ENCODE results near the gene GAPDH. TPM values are rescaled to one million over a fixed set of nuclear protein-coding genes. Genes with fewer than 3 reads are reported as not detected.
"Not testable (repeated sequence)": the region's sequence is repeated elsewhere in the genome, so short reads cannot be mapped to it uniquely, and the experiment has no call there.

The GAPDH gene
- polyA plus RNA-seq, 3 donors: 763 to 1,731 (median 1,287) TPM

DNA sequence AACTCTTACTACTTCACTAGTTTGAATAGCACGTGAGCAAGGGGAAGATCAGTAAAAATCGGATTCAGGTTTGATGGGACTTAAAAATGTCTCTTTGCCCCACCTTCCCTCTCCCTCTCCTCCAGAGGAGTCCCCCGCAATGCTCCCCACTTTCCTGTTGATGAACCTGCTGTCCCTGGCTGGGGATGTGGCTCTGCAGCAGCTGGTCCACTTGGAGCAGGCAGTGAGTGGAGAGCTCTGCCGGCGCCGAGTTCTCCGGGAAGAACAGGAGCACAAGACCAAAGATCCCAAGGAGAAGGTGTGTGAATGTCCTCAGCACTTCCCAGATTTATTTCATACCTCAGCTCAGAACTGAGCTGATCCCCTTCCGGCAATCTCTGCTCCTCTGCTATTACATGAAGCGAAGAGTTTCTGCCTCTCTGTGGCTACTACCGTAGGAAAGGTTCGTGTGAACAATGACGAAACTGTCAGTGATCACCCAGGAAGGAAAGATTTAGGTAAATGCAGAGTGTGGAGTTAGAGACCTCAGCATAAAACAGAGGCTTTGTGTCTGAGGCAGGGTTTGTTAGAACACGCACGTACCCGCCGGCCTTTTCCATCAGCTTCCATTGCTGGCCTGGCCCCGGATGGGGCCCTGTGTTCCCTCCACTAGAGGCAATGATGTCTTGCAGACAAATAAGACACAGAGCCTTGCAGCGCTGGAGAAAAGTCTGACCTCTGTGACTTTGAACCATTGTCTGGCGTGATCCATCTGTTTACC lies 7.4 kb upstream of the GAPDH start:
- WGBS, 3 donors: 92 to 94% (median 93%) methylated on average over 19 of the region's 19 CpGs
- no peak overlapping the region for H3K27ac ChIP-seq (ENCODE audit: low read depth, low read length)

DNA sequence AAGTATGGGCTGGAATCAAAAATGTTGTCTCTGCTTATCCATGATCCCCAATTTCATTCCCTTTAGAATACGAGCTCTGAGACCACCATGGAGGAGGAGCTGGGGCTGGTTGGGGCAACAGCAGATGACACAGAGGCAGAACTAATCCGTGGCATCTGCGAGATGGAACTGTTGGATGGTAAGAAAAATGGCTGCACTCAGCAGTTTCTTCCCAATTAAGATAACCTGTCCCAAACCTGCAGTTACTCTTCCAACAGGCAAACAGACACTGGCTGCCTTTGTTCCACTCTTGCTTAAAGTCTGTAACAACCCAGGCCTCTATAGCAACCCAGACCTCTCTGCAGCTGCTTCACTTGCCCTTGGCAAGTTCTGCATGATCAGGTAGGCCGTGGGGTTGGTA lies 6.6 kb upstream of the GAPDH start:
- H3K27ac ChIP-seq (ENCODE audit: low read depth, low read length): no peak overlapping the region

DNA sequence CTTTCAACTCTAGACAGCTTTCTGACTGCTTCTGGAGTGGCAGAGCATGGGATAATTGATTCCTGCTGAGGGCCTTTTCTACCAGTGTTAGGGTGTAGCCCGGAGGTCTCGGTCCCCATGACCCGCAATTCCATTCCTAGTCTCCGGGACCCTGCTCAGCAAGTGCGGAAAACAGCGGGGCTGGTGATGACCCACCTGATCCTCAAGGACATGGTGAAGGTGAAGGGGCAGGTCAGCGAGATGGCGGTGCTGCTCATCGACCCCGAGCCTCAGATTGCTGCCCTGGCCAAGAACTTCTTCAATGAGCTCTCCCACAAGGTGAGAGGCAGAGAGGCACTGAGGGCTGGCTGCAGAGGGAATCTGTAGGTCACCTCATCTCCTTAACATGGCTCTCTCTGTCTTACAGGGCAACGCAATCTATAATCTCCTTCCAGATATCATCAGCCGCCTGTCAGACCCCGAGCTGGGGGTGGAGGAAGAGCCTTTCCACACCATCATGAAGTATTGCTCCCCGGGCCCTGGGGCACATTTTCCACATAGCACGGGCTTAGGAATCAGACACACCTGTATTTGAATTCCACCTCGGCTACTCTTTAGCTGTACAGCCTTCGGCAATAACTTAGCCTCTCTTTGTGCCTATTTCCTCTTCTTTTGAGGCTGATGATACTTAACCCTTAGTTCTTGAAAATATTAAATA lies 5.6 kb upstream of the GAPDH start:
- 87 to 91% (median 91%) methylated on average over 17 of the region's 17 CpGs for WGBS, 3 donors
- no peak overlapping the region for H3K27ac ChIP-seq (ENCODE audit: low read depth, low read length)

More for the DNA sequence above, 6.6 kb upstream of the GAPDH start:
- 88 to 93% (median 91%) methylated on average over 4 of the region's 4 CpGs for WGBS, 3 donors

DNA sequence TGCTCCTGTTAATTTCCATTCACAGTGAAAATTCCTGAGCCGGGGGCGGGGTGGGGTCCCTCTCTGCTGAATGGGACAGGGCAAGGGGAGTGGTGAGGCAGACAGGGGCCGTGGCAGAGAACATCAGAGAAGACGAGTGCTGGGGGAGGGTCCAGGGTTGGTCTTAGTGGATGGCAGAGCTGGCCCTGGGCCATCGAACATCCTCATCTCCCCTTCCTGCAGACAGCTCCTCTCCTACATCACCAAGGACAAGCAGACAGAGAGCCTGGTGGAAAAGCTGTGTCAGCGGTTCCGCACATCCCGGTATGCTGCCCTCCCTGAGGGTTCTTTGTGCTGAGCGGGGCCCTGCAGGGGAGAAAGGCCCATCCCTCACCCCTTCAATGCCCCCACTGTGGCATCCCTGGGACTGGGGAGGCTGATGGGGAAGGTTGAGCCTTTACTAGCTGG lies 5.0 kb upstream of the GAPDH start:
- H3K27ac ChIP-seq (ENCODE audit: low read depth, low read length): no peak overlapping the region
- 91 to 94% (median 92%) methylated on average over 5 to 9 of the region's 9 CpGs for WGBS, 3 donors

DNA sequence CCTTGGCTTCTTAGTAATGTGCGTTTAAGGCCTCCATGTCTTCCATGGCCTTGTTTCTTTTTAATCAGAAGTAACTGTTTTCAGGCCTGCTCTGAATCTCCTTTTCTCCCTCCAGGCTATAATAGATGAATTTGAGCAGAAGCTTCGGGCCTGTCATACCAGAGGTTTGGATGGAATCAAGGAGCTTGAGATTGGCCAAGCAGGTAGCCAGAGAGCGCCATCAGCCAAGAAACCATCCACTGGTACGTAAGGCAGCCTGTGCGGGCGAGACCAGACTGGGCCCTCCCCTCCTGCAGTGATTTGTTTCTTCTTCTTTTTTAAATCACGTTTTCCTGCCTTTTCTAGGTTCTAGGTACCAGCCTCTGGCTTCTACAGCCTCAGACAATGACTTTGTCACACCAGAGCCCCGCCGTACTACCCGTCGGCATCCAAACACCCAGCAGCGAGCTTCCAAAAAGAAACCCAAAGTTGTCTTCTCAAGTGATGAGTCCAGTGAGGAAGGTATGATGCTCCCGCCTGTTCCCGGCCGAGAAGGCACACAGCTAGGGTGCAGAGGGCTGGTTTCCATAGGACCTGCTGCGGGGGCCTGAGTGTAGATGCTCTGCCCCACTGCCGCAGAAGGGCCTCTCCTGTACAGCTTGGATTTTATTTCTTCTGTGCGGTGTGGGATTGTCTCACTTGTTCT lies 3.6 kb upstream of the GAPDH start:
- no peak overlapping the region for H3K27ac ChIP-seq (ENCODE audit: low read depth, low read length)
- WGBS, 3 donors: 94 to 95% (median 95%) methylated on average over 18 of the region's 18 CpGs

DNA sequence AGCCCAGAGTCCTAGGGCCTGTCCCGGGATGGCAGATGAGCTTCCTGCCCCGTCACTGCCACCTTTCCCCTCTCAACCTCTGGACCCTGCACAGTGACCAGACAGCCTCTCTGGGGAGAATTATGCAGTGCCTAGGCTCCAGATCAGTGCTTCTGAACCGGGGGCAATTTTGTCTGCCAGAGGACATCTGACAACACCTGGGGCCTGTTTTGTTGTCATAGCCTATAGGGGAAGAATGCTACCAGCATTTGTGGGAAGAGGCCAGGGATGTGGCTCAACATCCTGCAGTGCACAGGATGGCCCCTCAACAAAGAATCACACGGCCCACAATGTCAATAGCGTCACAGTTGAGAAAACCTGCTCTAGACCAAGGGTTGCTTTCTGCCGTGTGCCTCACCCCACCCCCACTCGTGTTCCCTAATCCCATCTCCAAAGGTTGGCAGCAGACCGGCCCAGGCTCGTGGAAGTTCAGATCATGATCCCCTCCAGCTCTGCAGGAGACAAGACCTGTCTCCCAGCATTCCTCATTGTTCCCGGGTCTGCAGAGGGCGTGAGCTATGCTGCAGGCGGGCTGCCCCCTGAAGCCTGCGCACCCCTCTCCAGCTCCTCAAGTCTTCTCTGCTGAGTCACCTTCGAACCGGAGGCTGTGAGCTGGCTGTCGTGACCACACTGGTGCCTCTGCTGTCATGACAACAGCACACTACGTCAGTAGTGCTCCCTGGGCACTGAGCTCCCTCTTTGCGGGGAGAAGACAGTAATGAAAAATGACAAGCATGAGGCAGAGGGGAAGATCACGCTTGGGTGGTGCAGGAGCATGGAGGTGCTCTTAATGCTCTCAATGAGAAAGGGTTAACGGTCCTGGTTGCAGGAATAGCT lies 2.0 kb upstream of the GAPDH start:
- H3K27ac ChIP-seq (ENCODE audit: low read depth, low read length): peak overlapping the region; percentile 29
- 24 to 39% (median 25%) methylated on average over 20 of the region's 20 CpGs for WGBS, 3 donors

DNA sequence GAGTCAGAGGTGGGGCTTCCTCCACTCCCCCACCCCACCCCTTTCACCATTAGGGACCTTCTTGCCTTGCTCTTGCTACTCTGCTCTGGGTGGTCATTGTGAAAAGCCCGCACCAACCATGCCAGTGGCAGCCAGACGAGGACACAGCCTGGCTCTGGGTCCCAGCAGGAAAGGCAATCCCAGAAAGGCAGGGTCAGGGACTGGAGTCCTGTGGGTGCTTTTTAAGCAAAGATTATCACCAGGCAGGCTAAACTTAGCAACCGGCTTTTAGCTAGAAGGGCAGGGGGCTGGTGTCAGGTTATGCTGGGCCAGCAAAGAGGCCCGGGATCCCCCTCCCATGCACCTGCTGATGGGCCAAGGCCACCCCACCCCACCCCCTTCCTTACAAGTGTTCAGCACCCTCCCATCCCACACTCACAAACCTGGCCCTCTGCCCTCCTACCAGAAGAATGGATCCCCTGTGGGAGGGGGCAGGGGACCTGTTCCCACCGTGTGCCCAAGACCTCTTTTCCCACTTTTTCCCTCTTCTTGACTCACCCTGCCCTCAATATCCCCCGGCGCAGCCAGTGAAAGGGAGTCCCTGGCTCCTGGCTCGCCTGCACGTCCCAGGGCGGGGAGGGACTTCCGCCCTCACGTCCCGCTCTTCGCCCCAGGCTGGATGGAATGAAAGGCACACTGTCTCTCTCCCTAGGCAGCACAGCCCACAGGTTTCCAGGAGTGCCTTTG lies 1.2 kb upstream of the GAPDH start:
- WGBS, 3 donors: 1 to 5% (median 2%) methylated on average over 14 of the region's 14 CpGs
- peak overlapping the region; percentile 73 for H3K27ac ChIP-seq (ENCODE audit: low read depth, low read length)

DNA sequence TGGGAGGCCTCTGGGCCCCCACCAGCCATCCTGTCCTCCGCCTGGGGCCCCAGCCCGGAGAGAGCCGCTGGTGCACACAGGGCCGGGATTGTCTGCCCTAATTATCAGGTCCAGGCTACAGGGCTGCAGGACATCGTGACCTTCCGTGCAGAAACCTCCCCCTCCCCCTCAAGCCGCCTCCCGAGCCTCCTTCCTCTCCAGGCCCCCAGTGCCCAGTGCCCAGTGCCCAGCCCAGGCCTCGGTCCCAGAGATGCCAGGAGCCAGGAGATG lies 729 bp upstream of the GAPDH start:
- WGBS, 3 donors: 0 to 3% (median 1%) methylated on average over 9 of the region's 9 CpGs
- H3K27ac ChIP-seq (ENCODE audit: low read depth, low read length): peak overlapping the region; percentile 73

DNA sequence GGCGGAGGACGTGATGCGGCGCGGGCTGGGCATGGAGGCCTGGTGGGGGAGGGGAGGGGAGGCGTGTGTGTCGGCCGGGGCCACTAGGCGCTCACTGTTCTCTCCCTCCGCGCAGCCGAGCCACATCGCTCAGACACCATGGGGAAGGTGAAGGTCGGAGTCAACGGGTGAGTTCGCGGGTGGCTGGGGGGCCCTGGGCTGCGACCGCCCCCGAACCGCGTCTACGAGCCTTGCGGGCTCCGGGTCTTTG lies 303 bp downstream of the GAPDH start:
- H3K27ac ChIP-seq (ENCODE audit: low read depth, low read length): peak overlapping the region; percentile 95
- WGBS, 3 donors: 0 to 1% (median 0%) methylated on average over 11 to 25 of the region's 25 CpGs

DNA sequence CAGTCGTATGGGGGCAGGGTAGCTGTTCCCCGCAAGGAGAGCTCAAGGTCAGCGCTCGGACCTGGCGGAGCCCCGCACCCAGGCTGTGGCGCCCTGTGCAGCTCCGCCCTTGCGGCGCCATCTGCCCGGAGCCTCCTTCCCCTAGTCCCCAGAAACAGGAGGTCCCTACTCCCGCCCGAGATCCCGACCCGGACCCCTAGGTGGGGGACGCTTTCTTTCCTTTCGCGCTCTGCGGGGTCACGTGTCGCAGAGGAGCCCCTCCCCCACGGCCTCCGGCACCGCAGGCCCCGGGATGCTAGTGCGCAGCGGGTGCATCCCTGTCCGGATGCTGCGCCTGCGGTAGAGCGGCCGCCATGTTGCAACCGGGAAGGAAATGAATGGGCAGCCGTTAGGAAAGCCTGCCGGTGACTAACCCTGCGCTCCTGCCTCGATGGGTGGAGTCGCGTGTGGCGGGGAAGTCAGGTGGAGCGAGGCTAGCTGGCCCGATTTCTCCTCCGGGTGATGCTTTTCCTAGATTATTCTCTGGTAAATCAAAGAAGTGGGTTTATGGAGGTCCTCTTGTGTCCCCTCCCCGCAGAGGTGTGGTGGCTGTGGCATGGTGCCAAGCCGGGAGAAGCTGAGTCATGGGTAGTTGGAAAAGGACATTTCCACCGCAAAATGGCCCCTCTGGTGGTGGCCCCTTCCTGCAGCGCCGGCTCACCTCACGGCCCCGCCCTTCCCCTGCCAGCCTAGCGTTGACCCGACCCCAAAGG lies 804 bp downstream of the GAPDH start:
- peak overlapping the region; percentile 95 for H3K27ac ChIP-seq (ENCODE audit: low read depth, low read length)
- 0 to 1% (median 1%) methylated on average over 46 to 52 of the region's 52 CpGs for WGBS, 3 donors

DNA sequence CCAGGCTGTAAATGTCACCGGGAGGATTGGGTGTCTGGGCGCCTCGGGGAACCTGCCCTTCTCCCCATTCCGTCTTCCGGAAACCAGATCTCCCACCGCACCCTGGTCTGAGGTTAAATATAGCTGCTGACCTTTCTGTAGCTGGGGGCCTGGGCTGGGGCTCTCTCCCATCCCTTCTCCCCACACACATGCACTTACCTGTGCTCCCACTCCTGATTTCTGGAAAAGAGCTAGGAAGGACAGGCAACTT lies 1.3 kb downstream of the GAPDH start:
- WGBS, 3 donors: 1 to 21% (median 2%) methylated on average over 6 of the region's 6 CpGs
- H3K27ac ChIP-seq (ENCODE audit: low read depth, low read length): peak overlapping the region; percentile 95

DNA sequence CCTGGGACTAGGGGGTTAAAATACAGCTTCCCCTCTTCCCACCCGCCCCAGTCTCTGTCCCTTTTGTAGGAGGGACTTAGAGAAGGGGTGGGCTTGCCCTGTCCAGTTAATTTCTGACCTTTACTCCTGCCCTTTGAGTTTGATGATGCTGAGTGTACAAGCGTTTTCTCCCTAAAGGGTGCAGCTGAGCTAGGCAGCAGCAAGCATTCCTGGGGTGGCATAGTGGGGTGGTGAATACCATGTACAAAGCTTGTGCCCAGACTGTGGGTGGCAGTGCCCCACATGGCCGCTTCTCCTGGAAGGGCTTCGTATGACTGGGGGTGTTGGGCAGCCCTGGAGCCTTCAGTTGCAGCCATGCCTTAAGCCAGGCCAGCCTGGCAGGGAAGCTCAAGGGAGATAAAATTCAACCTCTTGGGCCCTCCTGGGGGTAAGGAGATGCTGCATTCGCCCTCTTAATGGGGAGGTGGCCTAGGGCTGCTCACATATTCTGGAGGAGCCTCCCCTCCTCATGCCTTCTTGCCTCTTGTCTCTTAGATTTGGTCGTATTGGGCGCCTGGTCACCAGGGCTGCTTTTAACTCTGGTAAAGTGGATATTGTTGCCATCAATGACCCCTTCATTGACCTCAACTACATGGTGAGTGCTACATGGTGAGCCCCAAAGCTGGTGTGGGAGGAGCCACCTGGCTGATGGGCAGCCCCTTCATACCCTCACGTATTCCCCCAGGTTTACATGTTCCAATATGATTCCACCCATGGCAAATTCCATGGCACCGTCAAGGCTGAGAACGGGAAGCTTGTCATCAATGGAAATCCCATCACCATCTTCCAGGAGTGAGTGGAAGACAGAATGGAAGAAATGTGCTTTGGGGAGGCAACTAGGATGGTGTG lies 1.9 kb downstream of the GAPDH start:
- H3K27ac ChIP-seq (ENCODE audit: low read depth, low read length): peak overlapping the region; percentile 95
- 56 to 74% (median 57%) methylated on average over 10 of the region's 10 CpGs for WGBS, 3 donors

DNA sequence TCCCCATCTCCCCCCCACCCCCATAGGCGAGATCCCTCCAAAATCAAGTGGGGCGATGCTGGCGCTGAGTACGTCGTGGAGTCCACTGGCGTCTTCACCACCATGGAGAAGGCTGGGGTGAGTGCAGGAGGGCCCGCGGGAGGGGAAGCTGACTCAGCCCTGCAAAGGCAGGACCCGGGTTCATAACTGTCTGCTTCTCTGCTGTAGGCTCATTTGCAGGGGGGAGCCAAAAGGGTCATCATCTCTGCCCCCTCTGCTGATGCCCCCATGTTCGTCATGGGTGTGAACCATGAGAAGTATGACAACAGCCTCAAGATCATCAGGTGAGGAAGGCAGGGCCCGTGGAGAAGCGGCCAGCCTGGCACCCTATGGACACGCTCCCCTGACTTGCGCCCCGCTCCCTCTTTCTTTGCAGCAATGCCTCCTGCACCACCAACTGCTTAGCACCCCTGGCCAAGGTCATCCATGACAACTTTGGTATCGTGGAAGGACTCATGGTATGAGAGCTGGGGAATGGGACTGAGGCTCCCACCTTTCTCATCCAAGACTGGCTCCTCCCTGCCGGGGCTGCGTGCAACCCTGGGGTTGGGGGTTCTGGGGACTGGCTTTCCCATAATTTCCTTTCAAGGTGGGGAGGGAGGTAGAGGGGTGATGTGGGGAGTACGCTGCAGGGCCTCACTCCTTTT lies 2.7 kb downstream of the GAPDH start:
- H3K27ac ChIP-seq (ENCODE audit: low read depth, low read length): no peak overlapping the region
- 66 to 78% (median 68%) methylated on average over 19 of the region's 19 CpGs for WGBS, 3 donors

DNA sequence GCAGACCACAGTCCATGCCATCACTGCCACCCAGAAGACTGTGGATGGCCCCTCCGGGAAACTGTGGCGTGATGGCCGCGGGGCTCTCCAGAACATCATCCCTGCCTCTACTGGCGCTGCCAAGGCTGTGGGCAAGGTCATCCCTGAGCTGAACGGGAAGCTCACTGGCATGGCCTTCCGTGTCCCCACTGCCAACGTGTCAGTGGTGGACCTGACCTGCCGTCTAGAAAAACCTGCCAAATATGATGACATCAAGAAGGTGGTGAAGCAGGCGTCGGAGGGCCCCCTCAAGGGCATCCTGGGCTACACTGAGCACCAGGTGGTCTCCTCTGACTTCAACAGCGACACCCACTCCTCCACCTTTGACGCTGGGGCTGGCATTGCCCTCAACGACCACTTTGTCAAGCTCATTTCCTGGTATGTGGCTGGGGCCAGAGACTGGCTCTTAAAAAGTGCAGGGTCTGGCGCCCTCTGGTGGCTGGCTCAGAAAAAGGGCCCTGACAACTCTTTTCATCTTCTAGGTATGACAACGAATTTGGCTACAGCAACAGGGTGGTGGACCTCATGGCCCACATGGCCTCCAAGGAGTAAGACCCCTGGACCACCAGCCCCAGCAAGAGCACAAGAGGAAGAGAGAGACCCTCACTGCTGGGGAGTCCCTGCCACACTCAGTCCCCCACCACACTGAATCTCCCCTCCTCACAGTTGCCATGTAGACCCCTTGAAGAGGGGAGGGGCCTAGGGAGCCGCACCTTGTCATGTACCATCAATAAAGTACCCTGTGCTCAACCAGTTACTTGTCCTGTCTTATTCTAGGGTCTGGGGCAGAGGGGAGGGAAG lies 3.5 kb downstream of the GAPDH start:
- not testable (repeated sequence) for H3K27ac ChIP-seq (ENCODE audit: low read depth, low read length)
- 32 to 38% (median 35%) methylated on average over 17 of the region's 17 CpGs for WGBS, 3 donors

DNA sequence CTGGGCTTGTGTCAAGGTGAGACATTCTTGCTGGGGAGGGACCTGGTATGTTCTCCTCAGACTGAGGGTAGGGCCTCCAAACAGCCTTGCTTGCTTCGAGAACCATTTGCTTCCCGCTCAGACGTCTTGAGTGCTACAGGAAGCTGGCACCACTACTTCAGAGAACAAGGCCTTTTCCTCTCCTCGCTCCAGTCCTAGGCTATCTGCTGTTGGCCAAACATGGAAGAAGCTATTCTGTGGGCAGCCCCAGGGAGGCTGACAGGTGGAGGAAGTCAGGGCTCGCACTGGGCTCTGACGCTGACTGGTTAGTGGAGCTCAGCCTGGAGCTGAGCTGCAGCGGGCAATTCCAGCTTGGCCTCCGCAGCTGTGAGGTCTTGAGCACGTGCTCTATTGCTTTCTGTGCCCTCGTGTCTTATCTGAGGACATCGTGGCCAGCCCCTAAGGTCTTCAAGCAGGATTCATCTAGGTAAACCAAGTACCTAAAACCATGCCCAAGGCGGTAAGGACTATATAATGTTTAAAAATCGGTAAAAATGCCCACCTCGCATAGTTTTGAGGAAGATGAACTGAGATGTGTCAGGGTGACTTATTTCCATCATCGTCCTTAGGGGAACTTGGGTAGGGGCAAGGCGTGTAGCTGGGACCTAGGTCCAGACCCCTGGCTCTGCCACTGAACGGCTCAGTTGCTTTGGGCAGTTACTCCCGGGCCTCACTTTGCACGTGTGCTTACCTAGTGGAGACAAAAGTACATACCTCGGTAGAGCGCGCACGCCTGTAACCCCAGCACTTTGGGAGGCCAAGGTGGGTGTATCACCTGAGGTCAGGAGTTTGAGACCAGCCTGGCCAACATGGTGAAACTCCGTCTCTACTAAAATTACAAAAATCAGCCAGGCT lies 4.3 kb downstream of the GAPDH start:
- WGBS, 3 donors: 67 to 75% (median 68%) methylated on average over 24 of the region's 24 CpGs
- no peak overlapping the region for H3K27ac ChIP-seq (ENCODE audit: low read depth, low read length)
